Neural cell (in vitro differentiated cells): ENCODE results near the gene PRPF40B.

ENCODE experiments used
- CTCF ChIP-seq: fragments of 450-650 bp; IDR thresholded peaks from 2 replicates; pipeline ENCODE4 v1.5.1; 2014; ENCODE audit warnings: antibody characterized with exemption, mild to moderate bottlenecking, moderate library complexity; ENCODE audit not compliant: poor library complexity, severe bottlenecking
- EP300 ChIP-seq: fragments of 450-650 bp; conservative IDR thresholded peaks from 2 replicates; pipeline ENCODE4 v1.6.1; 2014; ENCODE audit warnings: antibody characterized with exemption, mild to moderate bottlenecking, moderate library complexity; ENCODE audit not compliant: poor library complexity, severe bottlenecking
- EZH2 ChIP-seq: fragments of 200-600, 300-800 bp; shearing (Covaris generic), sonication (generic); IDR thresholded peaks from 2 replicates; pipeline ENCODE4 v1.6.1; 2014; ENCODE audit warnings: antibody characterized with exemption, low read length, borderline replicate concordance, mild to moderate bottlenecking; ENCODE audit not compliant: insufficient read depth, poor library complexity, severe bottlenecking
- POLR2AphosphoS5 ChIP-seq: IDR thresholded peaks from 2 replicates; pipeline ENCODE4 v1.6.1; 2012
- RAD21 ChIP-seq: fragments of 450-650 bp; conservative IDR thresholded peaks from 2 replicates; pipeline ENCODE4 v1.6.1; 2014; ENCODE audit warnings: antibody characterized with exemption, mild to moderate bottlenecking, moderate library complexity
- REST ChIP-seq: IDR thresholded peaks from 2 replicates; pipeline ENCODE4 v1.6.1; 2012; ENCODE audit warnings: borderline replicate concordance
- SMC3 ChIP-seq: fragments of 450-650 bp; conservative IDR thresholded peaks from 2 replicates; pipeline ENCODE4 v1.6.1; 2014; ENCODE audit warnings: antibody characterized with exemption, mild to moderate bottlenecking, moderate library complexity; ENCODE audit not compliant: poor library complexity
- TAF1 ChIP-seq: IDR thresholded peaks from 2 replicates; pipeline ENCODE4 v1.6.1; 2012; ENCODE audit warnings: low read depth

GRCh38 chr12:49678711-49679110, 55.4 kb downstream of the PRPF40B start:
- TF ChIP-seq TAF1 (no peak), CTCF (no peak), REST (no peak), EZH2 (no peak), POLR2AphosphoS5 (no peak), RAD21 (no peak), EP300 (no peak), SMC3 (no peak)
